K562 (cell line): ENCODE results near the gene SFXN5. TPM values are rescaled to one million over a fixed set of nuclear protein-coding genes. Genes with fewer than 3 reads are reported as not detected.

Source experiments
- ATAC-seq: fragments of 200-7000 bp; cut with Tn5 transposase; 3 replicates; pipeline ENCODE4 v1.9.1; 2020; ENCODE audit warnings: moderate library complexity
- BruUV-seq: library from RNA; stranded (reverse); fragments of 400-500 nt; replicated peaks from 2 replicates; lab custom pipeline; 2021; lab: Mats Ljungman, UMichigan
- CTCF ChIA-PET: fragments of 300-600 bp; formaldehyde crosslinking; extraction: SDS; loops from one replicate; lab custom pipeline; 2021; ENCODE audit warnings: low intra/inter-chr PET ratio; lab: Yijun Ruan, JAX
- POLR2A ChIA-PET: fragments of 300-600, 350-650 bp; sonication (Branson Sonifier 250); formaldehyde crosslinking; extraction: SDS; loops from one replicate; lab custom pipeline; 2021; ENCODE audit warnings: antibody characterized with exemption, inconsistent platforms; lab: Yijun Ruan, JAX
- DNase-seq, 4 experiments: peaks; one replicate each; pipeline versions ENCODE4 v3.0.0 to v3.0.0-alpha.2; 2011 to 2018; ENCODE audit warnings: low spot score in 3 of 4, mixed read lengths in 3 of 4; ENCODE audit errors: extremely low read depth in 1 of 4
- FAIRE-seq: peaks from 2 replicates; lab custom pipeline; 2011; peaks lifted over from hg19 to GRCh38; lab: Jason Lieb, UNC
- H2AFZ ChIP-seq: 2 replicates; pipeline ENCODE4 v1.6.0; 2011; ENCODE audit warnings: low read depth, low read length, control low read depth, inconsistent platforms
- H3K27ac ChIP-seq: fragments of 200-600 bp; 3 replicates; pipeline ENCODE4 v1.8.0; 2011; ENCODE audit warnings: low read depth, mild to moderate bottlenecking, control low read depth, inconsistent platforms, low read length, moderate library complexity, mixed read lengths; ENCODE audit errors: extremely low read depth
- H3K27me3 ChIP-seq, 2 experiments: fragments of 300-600 bp in 1 of 2; 2 replicates in 1 of 2; 3 replicates in 1 of 2; pipeline versions ENCODE4 v1.6.0 to v1.8.0; 2011; ENCODE audit warnings: inconsistent platforms in 2 of 2, low read length in 2 of 2, mild to moderate bottlenecking in 1 of 2, mixed read lengths in 1 of 2, moderate library complexity in 1 of 2; ENCODE audit not compliant: control insufficient read depth in 2 of 2, insufficient read depth in 2 of 2
- H3K36me3 ChIP-seq: fragments of 300-600 bp; 3 replicates; pipeline ENCODE4 v1.8.0; 2011; ENCODE audit warnings: mild to moderate bottlenecking, low read length, inconsistent platforms; ENCODE audit not compliant: control insufficient read depth, insufficient read depth
- H3K4me1 ChIP-seq, 2 experiments: fragments of 200-600 bp in 1 of 2; replicated peaks in 1 of 2; 2 replicates in 1 of 2; 3 replicates in 1 of 2; pipeline versions ENCODE4 v1.5.1 to v1.8.0; 2011; ENCODE audit warnings: inconsistent platforms in 2 of 2, low read length in 2 of 2, mild to moderate bottlenecking in 1 of 2, mixed read lengths in 1 of 2, moderate library complexity in 1 of 2; ENCODE audit not compliant: control insufficient read depth in 2 of 2, insufficient read depth in 2 of 2
- H3K4me2 ChIP-seq: 2 replicates; pipeline ENCODE4 v1.6.1; 2011; ENCODE audit warnings: low read length, control low read depth, inconsistent platforms, mixed read lengths; ENCODE audit not compliant: insufficient read depth
- H3K4me3 ChIP-seq: fragments of 200-600 bp; sonication (generic), shearing (Covaris generic); 2 replicates; pipeline ENCODE4 v1.5.1; 2016; ENCODE audit warnings: control low read depth, inconsistent platforms
- H3K79me2 ChIP-seq: fragments of 200-600 bp; 3 replicates; pipeline ENCODE4 v1.8.0; 2011; ENCODE audit warnings: low read length, inconsistent platforms; ENCODE audit not compliant: control insufficient read depth, insufficient read depth
- H3K9ac ChIP-seq, 2 experiments: 2 replicates each; pipeline versions ENCODE4 v1.6.0 to v1.6.1; 2011; ENCODE audit warnings: low read depth in 2 of 2, low read length in 2 of 2, control low read depth in 1 of 2, inconsistent platforms in 1 of 2, mild to moderate bottlenecking in 1 of 2, mixed read lengths in 1 of 2; ENCODE audit not compliant: insufficient read depth in 1 of 2
- H3K9me1 ChIP-seq: one replicate; pipeline ENCODE4 v1.6.0; 2011; ENCODE audit warnings: inconsistent platforms, mild to moderate bottlenecking, low read length, moderate library complexity; ENCODE audit not compliant: control insufficient read depth, insufficient read depth
- H3K9me3 ChIP-seq: replicated peaks from 2 replicates; pipeline ENCODE4 v1.5.1; 2011; ENCODE audit warnings: low read depth, low read length, inconsistent platforms; ENCODE audit not compliant: control insufficient read depth, insufficient read depth
- H4K20me1 ChIP-seq: replicated peaks from 2 replicates; pipeline ENCODE4 v1.6.1; 2011; ENCODE audit warnings: low read length, inconsistent platforms, mixed read lengths; ENCODE audit not compliant: control insufficient read depth, insufficient read depth
- BCL6 ChIP-seq: fragments of 250-450 bp; sonication (Bioruptor Pico); IDR thresholded peaks from 2 replicates; pipeline ENCODE4 v1.4.0; 2020
- CCNT2 ChIP-seq: IDR thresholded peaks from 2 replicates; pipeline ENCODE4 v1.6.1; 2011; ENCODE audit warnings: borderline replicate concordance, low read depth, mild to moderate bottlenecking, moderate library complexity, mixed read lengths, low read length; ENCODE audit not compliant: insufficient read length; ENCODE audit errors: extremely low read depth
- NCOA1 ChIP-seq: fragments of 450-650 bp; IDR thresholded peaks from 2 replicates; pipeline ENCODE4 v1.6.1; 2016; ENCODE audit warnings: low read depth
- NCOA4 ChIP-seq: fragments of 450-650 bp; IDR thresholded peaks from 2 replicates; pipeline ENCODE4 v1.6.1; 2018; ENCODE audit warnings: mild to moderate bottlenecking; ENCODE audit not compliant: partially characterized antibody
- STAT5A ChIP-seq: IDR thresholded peaks from 2 replicates; pipeline ENCODE4 v1.6.1; 2012; ENCODE audit warnings: low read length, inconsistent platforms, borderline replicate concordance
- TAL1 ChIP-seq: fragments of 450-650 bp; IDR thresholded peaks from 2 replicates; pipeline ENCODE4 v1.6.1; 2016; ENCODE audit warnings: mild to moderate bottlenecking
- TEAD1 ChIP-seq, 2 experiments: fragments of 450-650 bp in 1 of 2; sonication (generic) in 1 of 2; formaldehyde crosslinking; IDR thresholded peaks; 2 replicates each; pipeline versions ENCODE4 v1.4.0 to v1.8.0; 2020 to 2022; ENCODE audit warnings: mild to moderate bottlenecking in 2 of 2, missing genetic modification reagents in 1 of 2
- ZNF224 ChIP-seq: sonication (generic); formaldehyde crosslinking; IDR thresholded peaks from 2 replicates; pipeline ENCODE4 v1.8.0; 2022; ENCODE audit warnings: mild to moderate bottlenecking, missing genetic modification reagents
- WGBS: fragments of 100-300 bp; shearing (Covaris generic); methylation state at CpG from one replicate; pipeline ENCODE4 v1.1.6; 2016; ENCODE audit warnings: low coverage, mixed read lengths; ENCODE audit not compliant: insufficient coverage; ENCODE audit errors: missing lambda C conversion rate; 5-methylcytosine and 5-hydroxymethylcytosine counted together
- in situ Hi-C: fragments of 300-500 bp; cut with MboI; formaldehyde crosslinking; loops from 4 replicates; pipeline ENCODE4 v1.15.0; 2018; ENCODE audit warnings: inconsistent platforms, mixed read lengths
- intact Hi-C: fragments of 100-400 bp; cut with micrococcal nuclease; formaldehyde crosslinking; loops from 2 replicates; pipeline ENCODE4 v1.14.2; 2022
- polyA plus RNA-seq, 8 experiments: library from polyadenylated mRNA; depleted of rRNA in 4 of 8; stranded (reverse) in 5 of 8; unstranded in 3 of 8; fragments of >200 nt; fragmentation: Nextera tagmentation in 2 of 8; fragmentation: Illumina TruSeq in 1 of 8; extraction: Ambion mirVana in 2 of 8; extraction: Trizol in 1 of 8; gene quantifications; 2 replicates each; pipeline versions ENCODE4 v1.2.1 to v1.2.3, GENCODE V29; 2011 to 2014; ENCODE audit warnings: inconsistent platforms in 1 of 8, missing spikeins in 1 of 8
- total RNA-seq, 7 experiments: library from RNA; depleted of rRNA in 6 of 7; stranded (reverse); fragments of >200 nt in 6 of 7; fragmentation: Illumina TruSeq in 2 of 7; extraction: Trizol in 2 of 7; gene quantifications; 2 replicates each; pipeline versions ENCODE4 v1.2.1 to v1.2.3, GENCODE V29; 2011 to 2021; ENCODE audit warnings: low replicate concordance in 1 of 7
- TF ChIP-seq, protein P1 (sequence below): sonication (generic); formaldehyde crosslinking; IDR thresholded peaks from 2 replicates; pipeline ENCODE4 v1.8.1; 2022; ENCODE audit warnings: missing genetic modification reagents
- TF ChIP-seq, protein P2 (sequence below), 2 experiments: fragments of 250-450 bp in 1 of 2; fragments of 450-650 bp in 1 of 2; sonication (Bioruptor Pico) in 1 of 2; IDR thresholded peaks; 2 replicates each; pipeline versions ENCODE4 v1.6.1 to v1.8.0; 2016 to 2021; ENCODE audit warnings: mild to moderate bottlenecking in 2 of 2, moderate library complexity in 2 of 2, missing compliant biosample characterization in 1 of 2, missing genetic modification characterization in 1 of 2
- TF ChIP-seq, protein P3 (sequence below): IDR thresholded peaks from 2 replicates; pipeline ENCODE4 v1.6.1; 2016; ENCODE audit warnings: missing genetic modification characterization, missing compliant biosample characterization
- TF ChIP-seq, protein P4 (sequence below), 3 experiments: fragments of 200-800 bp in 1 of 3; sonication (Bioruptor generic) in 1 of 3; sonication (generic) in 1 of 3; formaldehyde crosslinking in 1 of 3; IDR thresholded peaks; 2 replicates each; pipeline versions ENCODE4 v1.6.1 to v1.8.0; 2016 to 2022; ENCODE audit warnings: mild to moderate bottlenecking in 2 of 3, missing compliant biosample characterization in 2 of 3, missing genetic modification characterization in 2 of 3, missing genetic modification reagents in 1 of 3

Gene SFXN5
- total and polyA plus RNA-seq, 9 of the 15 experiments (the other 6 are each of a cell fraction or from before 2014, with no cell fraction given), result 8.3 to 22.6 (median 16.0) TPM

DNA sequence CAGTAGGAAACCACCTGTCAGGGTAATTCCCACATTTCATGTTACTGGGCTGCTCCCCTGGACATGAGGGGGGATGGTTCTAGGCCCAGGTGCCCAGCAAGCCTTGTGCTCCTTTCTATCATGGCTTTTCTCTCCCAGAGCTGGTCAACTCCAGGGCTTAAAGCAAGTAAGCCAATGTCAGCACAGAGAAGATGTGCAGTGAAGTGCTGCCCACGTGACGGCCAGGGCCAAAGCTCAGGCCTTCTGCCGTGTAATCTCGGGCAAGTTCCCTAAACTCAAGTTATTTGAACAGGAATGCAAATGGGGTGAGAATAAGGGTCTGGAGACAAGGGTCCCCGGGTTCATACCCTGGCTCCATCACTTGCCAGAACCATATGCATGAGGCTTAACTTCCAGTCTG lies 16.5 kb downstream of the SFXN5 start (continued):
- TF ChIP-seq, protein P1, sequence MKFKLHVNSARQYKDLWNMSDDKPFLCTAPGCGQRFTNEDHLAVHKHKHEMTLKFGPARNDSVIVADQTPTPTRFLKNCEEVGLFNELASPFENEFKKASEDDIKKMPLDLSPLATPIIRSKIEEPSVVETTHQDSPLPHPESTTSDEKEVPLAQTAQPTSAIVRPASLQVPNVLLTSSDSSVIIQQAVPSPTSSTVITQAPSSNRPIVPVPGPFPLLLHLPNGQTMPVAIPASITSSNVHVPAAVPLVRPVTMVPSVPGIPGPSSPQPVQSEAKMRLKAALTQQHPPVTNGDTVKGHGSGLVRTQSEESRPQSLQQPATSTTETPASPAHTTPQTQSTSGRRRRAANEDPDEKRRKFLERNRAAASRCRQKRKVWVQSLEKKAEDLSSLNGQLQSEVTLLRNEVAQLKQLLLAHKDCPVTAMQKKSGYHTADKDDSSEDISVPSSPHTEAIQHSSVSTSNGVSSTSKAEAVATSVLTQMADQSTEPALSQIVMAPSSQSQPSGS (CRISPR knock-in tag), result no peak

DNA sequence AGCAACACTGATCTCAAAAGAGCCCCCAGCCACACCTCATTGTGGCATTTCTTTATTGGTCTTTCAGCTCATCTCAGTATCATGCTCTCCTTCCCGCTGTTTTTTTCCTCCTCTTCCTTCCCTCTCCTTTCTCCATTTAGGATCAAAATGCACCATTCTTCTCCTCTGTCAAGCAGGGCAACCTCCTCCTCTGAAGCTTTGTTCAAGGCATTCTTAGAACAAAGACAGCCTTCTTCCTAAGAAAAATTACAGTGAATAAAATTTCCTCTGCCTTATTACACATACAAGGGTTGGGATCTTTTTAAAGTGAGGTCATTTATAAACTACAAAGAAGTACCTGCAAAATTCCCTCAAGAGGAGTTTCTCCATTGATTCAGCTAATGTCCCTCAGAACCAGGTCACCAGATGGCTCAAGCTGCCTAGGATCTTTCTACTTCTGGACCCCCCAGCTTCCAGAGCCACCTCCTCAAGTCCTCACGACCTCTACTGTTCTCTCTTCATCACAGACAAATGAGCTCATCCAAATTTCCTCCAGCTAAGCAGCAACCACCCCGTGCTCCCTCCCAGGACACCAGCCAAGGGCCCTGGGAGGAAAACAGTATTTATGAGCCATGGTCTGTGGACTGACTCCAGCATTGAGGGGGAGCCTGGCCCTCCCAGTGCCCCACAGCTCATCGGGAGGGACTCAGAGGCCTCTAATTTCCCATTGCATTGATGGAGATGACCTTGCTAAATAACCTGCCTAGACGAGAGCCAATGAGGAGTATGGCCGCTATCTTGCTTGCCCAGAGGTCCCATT lies 18.0 kb downstream of the SFXN5 start:
- no peaks in the 10 kb centered on the region for H4K20me1 ChIP-seq
- DNase-seq (no peak), ATAC-seq (no peak), FAIRE-seq (no peak)
- CTCF ChIA-PET, result no interaction called here
- in situ Hi-C loops, result no loop called here
- H3K9me1 ChIP-seq, result no peaks in the 10 kb centered on the region
- BruUV-seq, result no TSS peak
- POLR2A ChIA-PET, result interaction anchor here (0.6 to 1.3 kb wide), 4 partner anchors 9 to 49 kb away, joined by 3 to 6 read pairs (median 4); no protein-coding TSS in a partner anchor
- no peak overlapping the region for H3K27ac ChIP-seq
- H3K79me2 ChIP-seq, result 0 out of 3 replicates have a peak, but pooled peaks cover 4% of the 10 kb centered on the region
- H3K27me3 ChIP-seq, result no peaks in the 10 kb centered on the region
- peaks cover 0 to 4% of the 10 kb centered on the region in 2 experiments; a peak in 1 of 5 replicates for H3K4me1 ChIP-seq
- H3K4me2 ChIP-seq, result no peak overlapping the region
- H3K9ac ChIP-seq, result no peak overlapping the region; a peak in 1 of 4 replicates
- H3K4me3 ChIP-seq, result no peak overlapping the region
- H3K36me3 ChIP-seq, result peaks cover 13% of the 10 kb centered on the region; the same call in 2 of the 3 replicates
- 63% methylated on average over 6 of the region's 6 CpGs for WGBS
- H3K9me3 ChIP-seq, result no peaks in the 10 kb centered on the region
- H2AFZ ChIP-seq, result no peak overlapping the region
- intact Hi-C loops, result no loop called here
- TF ChIP-seq CCNT2, result no peak
- no peak for TF ChIP-seq NCOA4
- TF ChIP-seq, protein P2, sequence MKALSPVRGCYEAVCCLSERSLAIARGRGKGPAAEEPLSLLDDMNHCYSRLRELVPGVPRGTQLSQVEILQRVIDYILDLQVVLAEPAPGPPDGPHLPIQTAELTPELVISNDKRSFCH (CRISPR knock-in tag; IDR thresholded peaks at IDR 0.05), result no peak
- TF ChIP-seq, protein P2 (tag; IDR thresholded peaks at IDR 0.05), result no peak
- TF ChIP-seq BCL6 (CRISPR knock-in tag), result no peak
- TF ChIP-seq TAL1, result no peak
- no peak for TF ChIP-seq ZNF224 (CRISPR knock-in tag)
- TF ChIP-seq, protein P3, sequence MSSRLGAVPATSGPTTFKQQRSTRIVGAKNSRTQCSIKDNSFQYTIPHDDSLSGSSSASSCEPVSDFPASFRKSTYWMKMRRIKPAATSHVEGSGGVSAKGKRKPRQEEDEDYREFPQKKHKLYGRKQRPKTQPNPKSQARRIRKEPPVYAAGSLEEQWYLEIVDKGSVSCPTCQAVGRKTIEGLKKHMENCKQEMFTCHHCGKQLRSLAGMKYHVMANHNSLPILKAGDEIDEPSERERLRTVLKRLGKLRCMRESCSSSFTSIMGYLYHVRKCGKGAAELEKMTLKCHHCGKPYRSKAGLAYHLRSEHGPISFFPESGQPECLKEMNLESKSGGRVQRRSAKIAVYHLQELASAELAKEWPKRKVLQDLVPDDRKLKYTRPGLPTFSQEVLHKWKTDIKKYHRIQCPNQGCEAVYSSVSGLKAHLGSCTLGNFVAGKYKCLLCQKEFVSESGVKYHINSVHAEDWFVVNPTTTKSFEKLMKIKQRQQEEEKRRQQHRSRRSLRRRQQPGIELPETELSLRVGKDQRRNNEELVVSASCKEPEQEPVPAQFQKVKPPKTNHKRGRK (tag), result no peak
- TF ChIP-seq STAT5A, result no peak
- TF ChIP-seq NCOA1, result no peak
- TF ChIP-seq TEAD1 (CRISPR knock-in tag; IDR thresholded peaks at IDR 0.05), result no peak
- TF ChIP-seq, protein P4, sequence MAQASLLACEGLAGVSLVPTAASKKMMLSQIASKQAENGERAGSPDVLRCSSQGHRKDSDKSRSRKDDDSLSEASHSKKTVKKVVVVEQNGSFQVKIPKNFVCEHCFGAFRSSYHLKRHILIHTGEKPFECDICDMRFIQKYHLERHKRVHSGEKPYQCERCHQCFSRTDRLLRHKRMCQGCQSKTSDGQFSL (CRISPR knock-in tag; IDR thresholded peaks at IDR 0.05), result no peak
- TF ChIP-seq, protein P4 (tag; IDR thresholded peaks at IDR 0.05), result no peak
